ENCODE measurements around the gene LRRTM4. TPM values are rescaled to one million over a fixed set of nuclear protein-coding genes. Genes with fewer than 3 reads are reported as not detected.

The LRRTM4 gene
- total and polyA plus RNA-seq, 2 of the 13 experiments (the other 11 are each of a cell fraction or from before 2014, with no cell fraction given): 1.2 TPM

- Histone ChIP-seq H4K20me1 (ENCODE audit: insufficient read depth, low read length) (no peaks in the 10 kb centered on the region), H3K4me2 (ENCODE audit: low read depth, low read length) (no peak overlapping the region), H3K4me1 (ENCODE audit: insufficient read depth, low read length) (no peaks in the 10 kb centered on the region), H3K4me3 (replicated peaks in 1 of 3; ENCODE audit: insufficient read depth in 1 of 3, low read depth in 2 of 3, low read length in 3 of 3) (no peak overlapping the region), H2AFZ (ENCODE audit: low read length) (no peak overlapping the region), H3K9ac (ENCODE audit: insufficient read depth, low read depth, low read length) (no peak overlapping the region), H3K79me2 (ENCODE audit: insufficient read depth, low read length) (no peaks in the 10 kb centered on the region), H3K27ac (ENCODE audit: extremely low read length, insufficient read depth, low read length) (no peak overlapping the region), H3K9me3 (ENCODE audit: low read length) (no peaks in the 10 kb centered on the region), H3K27me3 (ENCODE audit: control insufficient read depth in 1 of 2, insufficient read depth in 2 of 2, low read length in 2 of 2) (no peaks in the 10 kb centered on the region), H3K36me3 (replicated peaks in 1 of 2; ENCODE audit: control insufficient read depth in 1 of 2, insufficient read depth in 2 of 2, low read length in 2 of 2) (no peaks in the 10 kb centered on the region)
- TF ChIP-seq, protein P1, sequence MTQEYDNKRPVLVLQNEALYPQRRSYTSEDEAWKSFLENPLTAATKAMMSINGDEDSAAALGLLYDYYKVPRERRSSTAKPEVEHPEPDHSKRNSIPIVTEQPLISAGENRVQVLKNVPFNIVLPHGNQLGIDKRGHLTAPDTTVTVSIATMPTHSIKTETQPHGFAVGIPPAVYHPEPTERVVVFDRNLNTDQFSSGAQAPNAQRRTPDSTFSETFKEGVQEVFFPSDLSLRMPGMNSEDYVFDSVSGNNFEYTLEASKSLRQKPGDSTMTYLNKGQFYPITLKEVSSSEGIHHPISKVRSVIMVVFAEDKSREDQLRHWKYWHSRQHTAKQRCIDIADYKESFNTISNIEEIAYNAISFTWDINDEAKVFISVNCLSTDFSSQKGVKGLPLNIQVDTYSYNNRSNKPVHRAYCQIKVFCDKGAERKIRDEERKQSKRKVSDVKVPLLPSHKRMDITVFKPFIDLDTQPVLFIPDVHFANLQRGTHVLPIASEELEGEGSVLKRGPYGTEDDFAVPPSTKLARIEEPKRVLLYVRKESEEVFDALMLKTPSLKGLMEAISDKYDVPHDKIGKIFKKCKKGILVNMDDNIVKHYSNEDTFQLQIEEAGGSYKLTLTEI (CRISPR knock-in tag; conservative IDR thresholded peaks at IDR 0.05): no peak
- peak in 1 of 2 experiments; percentile 27; a peak in 1 of 4 replicates for TF ChIP-seq MAFK (conservative IDR thresholded peaks at IDR 0.05 in 1 of 2, IDR thresholded peaks at IDR 0.05 in 1 of 2; ENCODE audit: low read length in 2 of 2)
- FAIRE-seq (no peak), ATAC-seq (no peak), DNase-seq (ENCODE audit: low spot score) (no peak)
- no TSS peak for BruUV-seq (replicated peaks)
- CTCF ChIA-PET (ENCODE audit: low intra/inter-chr PET ratio, low total read pairs): no interaction called here
- in situ Hi-C loops (cut with HindIII; ENCODE audit: extremely low pct_ligation_motif_present, low pct_unique_long_range_greater_than_20kb): no loop called here
- intact Hi-C loops (cut with micrococcal nuclease; ENCODE audit: unreplicated experiment): no loop called here
- 0% methylated on average over 1 of the region's 1 CpG for WGBS (ENCODE audit: low lambda C conversion rate)
- POLR2A ChIA-PET: no interaction called here
Measured at GRCh38 chr2:76851000-76851399, 671.2 kb downstream of the LRRTM4 start.

DNA sequence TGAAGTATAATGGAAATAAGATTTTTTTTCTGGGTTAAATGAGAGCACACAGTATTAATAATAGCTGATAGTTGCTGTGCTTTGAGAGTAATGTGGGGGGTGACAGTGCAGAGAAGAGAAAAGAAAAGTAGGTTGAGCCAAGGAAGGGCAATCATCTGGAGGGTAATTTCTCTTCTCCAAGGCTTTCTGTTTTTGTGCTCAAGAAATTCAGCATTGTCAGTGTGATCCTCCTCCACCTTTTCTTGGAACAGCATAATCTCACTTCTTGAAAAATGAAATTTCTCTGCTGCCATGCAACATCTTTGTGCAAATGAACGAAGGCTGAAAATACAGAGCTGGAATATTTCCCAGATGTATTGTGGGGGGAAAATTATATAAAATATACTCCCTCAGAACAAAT is 673.1 kb downstream of the LRRTM4 start:
- FAIRE-seq (no peak), ATAC-seq (no peak), DNase-seq (ENCODE audit: low spot score) (no peak)
- intact Hi-C loops (cut with micrococcal nuclease; ENCODE audit: unreplicated experiment) (no loop called here), in situ Hi-C loops (cut with HindIII; ENCODE audit: extremely low pct_ligation_motif_present, low pct_unique_long_range_greater_than_20kb) (no loop called here)
- WGBS (ENCODE audit: low lambda C conversion rate): 4% methylated on average over 1 of the region's 1 CpG
- Histone ChIP-seq H4K20me1 (ENCODE audit: insufficient read depth, low read length) (no peaks in the 10 kb centered on the region), H3K27ac (ENCODE audit: extremely low read length, insufficient read depth, low read length) (no peak overlapping the region), H3K27me3 (ENCODE audit: control insufficient read depth in 1 of 2, insufficient read depth in 2 of 2, low read length in 2 of 2) (no peaks in the 10 kb centered on the region), H3K9me3 (ENCODE audit: low read length) (no peaks in the 10 kb centered on the region), H3K36me3 (replicated peaks in 1 of 2; ENCODE audit: control insufficient read depth in 1 of 2, insufficient read depth in 2 of 2, low read length in 2 of 2) (no peaks in the 10 kb centered on the region), H3K9ac (ENCODE audit: insufficient read depth, low read depth, low read length) (no peak overlapping the region), H3K4me3 (replicated peaks in 1 of 3; ENCODE audit: insufficient read depth in 1 of 3, low read depth in 2 of 3, low read length in 3 of 3) (no peak overlapping the region), H3K4me2 (ENCODE audit: low read depth, low read length) (no peak overlapping the region), H3K79me2 (ENCODE audit: insufficient read depth, low read length) (no peaks in the 10 kb centered on the region), H2AFZ (ENCODE audit: low read length) (no peak overlapping the region), H3K4me1 (ENCODE audit: insufficient read depth, low read length) (no peaks in the 10 kb centered on the region)
- POLR2A ChIA-PET: no interaction called here
- BruUV-seq (replicated peaks): no TSS peak
- CTCF ChIA-PET (ENCODE audit: low intra/inter-chr PET ratio, low total read pairs): no interaction called here
- TF ChIP-seq RFX1 (IDR thresholded peaks at IDR 0.05) (no peak), ZNF225 (CRISPR knock-in tag; IDR thresholded peaks at IDR 0.05) (no peak), TBP (CRISPR knock-in tag; IDR thresholded peaks at IDR 0.05) (no peak), SKI (IDR thresholded peaks at IDR 0.05; ENCODE audit: partially characterized antibody) (no peak), IKZF4 (CRISPR knock-in tag; IDR thresholded peaks at IDR 0.05; ENCODE audit: borderline replicate concordance, low read depth, not compliant biosample characterization) (no peak), ZFX (CRISPR knock-in tag; IDR thresholded peaks at IDR 0.05; ENCODE audit: low read depth) (no peak), ZNF205 (CRISPR knock-in tag; IDR thresholded peaks at IDR 0.05) (no peak), NR2F1 (CRISPR knock-in tag; IDR thresholded peaks at IDR 0.05) (no peak), CSRNP1 (CRISPR knock-in tag; IDR thresholded peaks at IDR 0.05) (no peak), TAF15 (IDR thresholded peaks at IDR 0.05; ENCODE audit: low read depth, low read length, poor library complexity, severe bottlenecking) (no peak)
- TF ChIP-seq, protein P2, sequence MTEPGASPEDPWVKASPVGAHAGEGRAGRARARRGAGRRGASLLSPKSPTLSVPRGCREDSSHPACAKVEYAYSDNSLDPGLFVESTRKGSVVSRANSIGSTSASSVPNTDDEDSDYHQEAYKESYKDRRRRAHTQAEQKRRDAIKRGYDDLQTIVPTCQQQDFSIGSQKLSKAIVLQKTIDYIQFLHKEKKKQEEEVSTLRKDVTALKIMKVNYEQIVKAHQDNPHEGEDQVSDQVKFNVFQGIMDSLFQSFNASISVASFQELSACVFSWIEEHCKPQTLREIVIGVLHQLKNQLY (CRISPR knock-in tag; IDR thresholded peaks at IDR 0.05): no peak
